ENCODE results near the gene TMEM176B.

GRCh38 chr7:150848111-150848510, 47.9 kb upstream of the TMEM176B start:
- no peak for TF ChIP-seq CTCF (IDR thresholded peaks at IDR 0.05)
- TF ChIP-seq POLR2A (IDR thresholded peaks at IDR 0.05) = no peak

Measured in Peyer's patch (tissue), 4 donors.